Right cardiac atrium (tissue), 5 donors: ENCODE results near the gene SDK2. TPM values are rescaled to one million over a fixed set of nuclear protein-coding genes. Genes with fewer than 3 reads are reported as not detected.

ENCODE experiments used
- ATAC-seq, 2 donors: fragments of 200-7000 bp; cut with Tn5 transposase; one replicate each; pipeline versions ENCODE4 v1.8.0 to v1.9.1; 2020; ENCODE audit warnings: moderate library complexity in 2 of 2, mild to moderate bottlenecking in 1 of 2
- DNase-seq, 3 donors: peaks; one replicate each; pipeline ENCODE4 v3.0.0-alpha.2; 2020
- H3K27ac ChIP-seq: one replicate; pipeline ENCODE4 v1.5.1; 2013; ENCODE audit warnings: mild to moderate bottlenecking, low read length, control low read depth, moderate library complexity
- H3K27me3 ChIP-seq: one replicate; pipeline ENCODE4 v1.6.1; 2013; ENCODE audit not compliant: control insufficient read depth, insufficient read depth
- H3K4me1 ChIP-seq: one replicate; pipeline ENCODE4 v1.6.1; 2013; ENCODE audit warnings: low read length; ENCODE audit not compliant: control insufficient read depth, insufficient read depth
- H3K4me3 ChIP-seq: one replicate; pipeline ENCODE4 v1.5.1; 2013; ENCODE audit warnings: low read length, control low read depth
- H3K9me3 ChIP-seq: one replicate; pipeline ENCODE4 v1.6.1; 2013; ENCODE audit warnings: low read length; ENCODE audit not compliant: control insufficient read depth
- WGBS: extraction: QIAGEN DNeasy Blood & Tissue Kit; methylation state at CpG from one replicate; pipeline ENCODE4 v1.1.7; 2013; 5-methylcytosine and 5-hydroxymethylcytosine counted together
- intact Hi-C, 4 donors: fragments of 100-400 bp; cut with DNase I; formaldehyde crosslinking; loops; one replicate each; pipeline versions ENCODE4 v1.11.0 to v1.14.0; 2022 to 2023
- polyA plus RNA-seq: library from polyadenylated mRNA; stranded (reverse); fragments of 200-250 nt; gene quantifications from one replicate; pipeline ENCODE4 v1.2.3, GENCODE V29; 2013
- total RNA-seq, 4 donors: library from RNA; stranded (reverse); fragmentation: NEBNext Ultra II Directional; extraction: Animal tissue kit (Norgen Biotek cat#: 25700); gene quantifications; one replicate each; pipeline ENCODE4 v1.2.1, GENCODE V29; 2021
- donor health status: healthy with polysubstance abuse.
- donor health status: DM: no; HTN: yes; CAD: no.
- donor health status: DM: no; HTN: no; CAD: no.
- donor health status: DM: no; HTN: yes; CAD: no; lungs with severe emphysema.
- donor health status: DM: yes; HTN: yes; CAD: no.

Gene SDK2
- total and polyA plus RNA-seq, 5 donors, result 0.77 to 4.4 (median 2.0) TPM

DNA sequence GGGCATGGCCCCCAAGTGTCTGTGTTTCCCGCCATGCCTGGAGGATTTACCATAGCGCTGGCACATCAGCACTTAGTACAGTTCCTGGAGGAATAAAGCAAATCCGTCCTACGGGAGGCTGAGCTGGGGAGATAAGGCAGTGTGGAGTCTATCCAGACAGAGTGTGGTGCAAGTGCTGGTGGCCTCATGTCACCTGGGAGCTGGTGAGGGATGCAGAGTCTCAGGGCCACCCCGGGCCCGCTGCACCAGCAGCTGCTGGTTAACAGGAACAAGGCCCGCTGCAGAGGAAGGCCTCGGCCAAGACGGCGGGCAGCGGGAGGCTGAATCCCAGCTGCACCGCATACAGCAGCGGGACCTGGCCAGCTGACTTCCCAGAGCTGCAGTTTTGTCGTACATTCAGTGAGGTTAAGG, 275.1 kb downstream of the SDK2 start:
- DNase-seq, result peak; percentile 50 to 81 (median 77)
- Histone ChIP-seq H3K27me3 (no peaks in the 10 kb centered on the region), H3K4me3 (no peak overlapping the region), H3K9me3 (no peaks in the 10 kb centered on the region), H3K27ac (no peak overlapping the region), H3K4me1 (no peaks in the 10 kb centered on the region)
- intact Hi-C loops, result loop anchor here (1.0 to 10.0 kb wide), 5 partner anchors 54 to 114 kb away; partner anchors contain the start of gene CDC42EP4 (in 3 of the 4)
- WGBS, result 51% methylated on average over 14 of the region's 14 CpGs
- peak; percentile 48 to 68 for ATAC-seq

DNA sequence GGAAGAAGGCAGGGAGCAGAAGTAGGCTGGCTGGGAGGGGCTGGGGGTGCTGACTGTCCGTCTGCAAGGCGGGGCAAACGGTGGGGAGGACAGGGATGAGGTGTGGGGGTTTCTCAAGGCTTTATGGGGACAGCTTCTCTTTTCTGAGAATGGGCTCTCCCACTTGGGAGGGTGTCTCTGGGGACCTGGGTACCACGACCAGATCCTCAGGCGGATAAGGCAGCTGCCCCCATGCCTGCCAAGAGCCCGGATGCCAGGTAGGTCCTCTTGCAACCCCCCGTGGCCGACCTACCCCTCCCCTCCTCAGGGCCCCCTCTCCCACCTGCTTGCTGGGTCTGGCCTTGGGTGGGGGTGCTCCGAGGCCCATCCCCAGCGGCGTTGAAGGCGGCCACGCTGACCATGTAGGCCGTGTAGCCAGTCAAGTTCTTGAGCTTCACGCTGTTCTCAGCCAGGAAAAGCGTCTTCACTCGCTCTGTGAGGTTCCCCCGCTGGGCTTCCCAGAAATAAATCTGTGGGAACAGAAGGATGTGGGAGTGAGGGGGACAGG, 276.1 kb downstream of the SDK2 start:
- 91% methylated on average over 18 of the region's 18 CpGs for WGBS
- no peak overlapping the region for H3K4me3 ChIP-seq
- no peak overlapping the region for H3K27ac ChIP-seq
- DNase-seq (peak in 1 of 3 donors; percentile 50), ATAC-seq (no peak)
- H3K9me3 ChIP-seq, result no peaks in the 10 kb centered on the region
- no peaks in the 10 kb centered on the region for H3K27me3 ChIP-seq
- no peaks in the 10 kb centered on the region for H3K4me1 ChIP-seq
- intact Hi-C loops, result loop anchor here (2.0 to 10.0 kb wide), 4 partner anchors 53 to 113 kb away; partner anchors contain the start of gene CDC42EP4 (in 3 of the 4)

DNA sequence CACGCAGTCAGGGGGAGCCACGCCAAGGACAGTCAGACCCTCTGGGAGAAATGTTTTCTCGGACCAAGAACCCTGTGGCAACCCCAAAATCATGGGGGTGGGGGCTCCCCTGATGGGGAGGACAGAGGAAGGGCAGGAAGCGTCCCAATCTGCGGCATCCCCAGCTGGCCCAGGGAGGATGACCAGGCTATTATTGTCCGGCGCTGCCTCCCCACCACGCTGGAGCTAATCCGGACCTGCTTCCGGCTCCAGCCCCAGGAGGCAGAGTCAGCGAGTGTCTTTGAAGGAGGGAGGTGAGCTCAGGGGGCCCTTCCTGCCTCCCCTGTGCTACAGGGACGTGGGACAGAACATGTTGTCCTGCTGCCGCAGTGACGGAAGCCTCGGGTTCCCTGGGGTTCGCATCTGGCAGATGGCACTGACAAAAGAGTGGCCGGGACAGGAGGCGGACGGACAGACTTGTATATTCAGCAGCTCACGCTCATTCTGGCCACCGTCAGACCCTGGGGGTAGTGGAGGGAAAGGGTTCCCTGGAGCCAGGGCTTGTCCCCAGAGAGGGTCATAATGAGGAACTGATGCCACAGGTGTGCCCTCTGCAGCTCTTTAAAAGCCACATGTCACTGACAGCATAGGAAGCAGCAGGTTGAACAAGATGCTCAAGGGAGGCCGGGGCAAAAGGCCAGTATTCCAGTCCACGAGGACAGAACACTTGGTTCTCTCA, 278.2 kb downstream of the SDK2 start:
- 47% methylated on average over 23 of the region's 23 CpGs for WGBS
- Histone ChIP-seq H3K4me3 (no peak overlapping the region), H3K27me3 (no peaks in the 10 kb centered on the region), H3K27ac (peak overlapping the region; percentile 43), H3K9me3 (no peaks in the 10 kb centered on the region), H3K4me1 (no peaks in the 10 kb centered on the region)
- DNase-seq, result peak in 2 of 3 donors; percentile 64 to 79
- intact Hi-C loops, result loop anchor here (5.0 to 10.0 kb wide), 3 partner anchors 51 to 59 kb away; partner anchors contain the start of gene CDC42EP4 (in 3 of the 4)
- peak; percentile 57 to 69 for ATAC-seq

DNA sequence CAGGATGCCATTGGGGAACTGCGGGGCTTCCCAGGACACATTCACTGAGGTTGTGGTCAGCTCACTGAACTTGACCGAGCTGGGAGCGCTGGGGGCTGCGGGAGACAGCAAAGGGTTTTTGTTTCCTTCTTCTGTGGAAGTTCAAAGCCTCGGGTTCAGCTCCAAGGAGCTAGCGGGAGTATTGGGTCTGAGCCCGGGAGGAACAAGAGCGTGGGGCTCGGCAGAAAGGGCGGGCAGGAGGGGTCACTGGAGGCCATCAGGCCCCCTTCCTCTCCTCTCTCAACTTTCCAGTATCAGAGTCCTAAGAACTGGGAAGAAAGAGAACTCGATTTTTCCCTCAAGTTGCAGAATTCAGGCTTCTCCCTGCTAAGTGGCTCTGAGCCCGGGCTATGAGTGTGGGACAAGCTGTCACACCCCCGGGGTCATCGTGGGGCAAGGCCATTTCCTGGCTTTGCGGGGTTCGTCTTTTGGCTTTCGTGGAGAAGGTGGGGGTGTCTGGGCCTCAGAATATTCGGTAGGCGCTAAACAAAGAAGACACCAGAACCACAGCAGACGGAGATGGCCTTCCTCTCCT, 278.9 kb downstream of the SDK2 start:
- intact Hi-C loops, result loop anchor here (5.0 to 10.0 kb wide), 3 partner anchors 51 to 58 kb away; partner anchors contain the start of gene CDC42EP4 (in 3 of the 4)

DNA sequence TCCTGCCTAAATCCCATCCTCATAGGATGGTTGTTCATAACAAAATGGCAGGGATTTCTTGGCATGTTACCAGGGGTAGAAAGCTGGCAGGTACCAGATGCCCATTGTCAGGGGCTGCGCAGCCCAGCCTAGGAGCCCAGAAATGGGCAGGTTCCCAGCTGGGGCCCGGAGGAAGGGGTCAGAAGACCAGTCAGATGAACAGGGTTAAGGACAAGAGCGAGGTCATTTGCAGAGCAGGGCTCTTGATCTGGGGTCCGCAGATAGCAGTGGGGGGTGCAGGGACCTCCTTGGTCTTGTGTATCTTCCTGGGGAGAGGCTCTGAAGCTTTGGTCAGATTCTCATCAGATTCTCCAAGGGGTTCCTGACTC, 280.1 kb downstream of the SDK2 start:
- no peak overlapping the region for H3K4me3 ChIP-seq
- intact Hi-C loops, result loop anchor here in 2 of 4 donors (10.0 kb wide), 1 partner anchor 49 kb away; the partner anchor contains the start of gene CDC42EP4 (in 2 of the 2)
- no peak overlapping the region for H3K27ac ChIP-seq
- DNase-seq (peak in 1 of 3 donors; percentile 42), ATAC-seq (no peak)
- WGBS, result 95% methylated on average over 4 of the region's 4 CpGs
- no peaks in the 10 kb centered on the region for H3K27me3 ChIP-seq
- H3K4me1 ChIP-seq, result no peaks in the 10 kb centered on the region
- H3K9me3 ChIP-seq, result no peaks in the 10 kb centered on the region

More for the DNA sequence above, 278.9 kb downstream of the SDK2 start:
- no peaks in the 10 kb centered on the region for H3K4me1 ChIP-seq
- 37% methylated on average over 20 of the region's 20 CpGs for WGBS
- no peaks in the 10 kb centered on the region for H3K9me3 ChIP-seq
- H3K27ac ChIP-seq, result peak overlapping the region; percentile 43
- ATAC-seq (peak in 1 of 2 donors; percentile 5), DNase-seq (peak in 2 of 3 donors; percentile 75 to 82)
- H3K27me3 ChIP-seq, result no peaks in the 10 kb centered on the region
- no peak overlapping the region for H3K4me3 ChIP-seq

DNA sequence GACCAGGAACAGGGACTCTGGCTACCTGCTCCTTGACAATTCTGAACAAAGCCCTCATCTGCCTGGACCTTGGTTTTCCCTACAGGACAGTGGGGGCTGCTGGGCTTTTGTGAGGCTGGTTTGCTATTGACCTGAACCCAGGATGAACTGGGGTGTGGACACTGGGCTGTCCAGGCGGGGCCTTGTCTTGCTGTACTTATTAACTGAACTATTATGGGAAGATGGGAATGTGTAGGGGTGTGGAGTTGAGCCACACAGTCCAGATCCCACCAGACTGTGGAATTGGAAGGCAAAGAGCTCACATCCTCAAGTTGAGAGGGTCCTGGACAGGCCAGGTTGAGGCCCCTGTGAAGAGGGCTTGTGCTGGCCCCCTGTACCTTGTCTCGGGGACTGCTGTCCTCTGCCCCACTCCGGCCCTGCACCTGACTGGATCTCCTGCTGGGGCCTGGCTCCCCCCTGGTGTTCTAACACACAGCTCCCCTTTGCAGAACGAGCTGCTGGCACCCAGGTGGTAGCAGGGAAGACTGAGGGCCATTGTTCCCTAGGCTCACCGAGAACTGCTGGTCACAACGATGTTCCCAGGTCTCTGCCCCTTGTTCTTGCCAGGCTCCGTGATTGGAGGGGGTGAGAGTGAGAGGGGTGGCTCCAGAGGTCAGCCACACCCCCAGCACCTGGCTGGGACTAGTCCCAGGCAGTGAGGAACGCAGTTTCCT, 280.6 kb downstream of the SDK2 start:
- Histone ChIP-seq H3K27ac (no peak overlapping the region), H3K4me1 (no peaks in the 10 kb centered on the region), H3K4me3 (no peak overlapping the region), H3K27me3 (no peaks in the 10 kb centered on the region), H3K9me3 (no peaks in the 10 kb centered on the region)
- ATAC-seq (no peak), DNase-seq (peak in 1 of 3 donors; percentile 29)
- intact Hi-C loops, result loop anchor here in 2 of 4 donors (10.0 kb wide), 1 partner anchor 49 kb away; the partner anchor contains the start of gene CDC42EP4 (in 2 of the 2)
- WGBS, result 81% methylated on average over 8 of the region's 8 CpGs

DNA sequence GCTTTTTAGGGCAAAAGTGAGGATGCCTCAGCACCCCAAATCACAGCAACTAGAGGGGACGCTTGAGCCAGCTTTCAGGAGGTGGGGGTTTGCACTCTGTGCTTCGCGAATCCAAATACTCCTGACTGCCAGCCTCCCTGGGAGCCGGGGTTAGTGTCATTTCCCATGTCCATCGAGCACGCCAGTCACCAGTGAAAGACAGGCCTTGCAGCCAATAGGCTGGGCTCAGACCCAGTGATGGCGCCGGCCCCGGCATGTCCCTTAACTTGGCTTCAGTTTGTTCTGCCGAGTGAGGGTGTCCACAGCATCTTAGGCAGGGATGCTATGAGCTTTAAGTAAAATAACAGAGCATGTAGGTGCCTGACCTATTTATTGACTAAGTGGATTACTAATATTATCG, 281.5 kb downstream of the SDK2 start:
- Histone ChIP-seq H3K9me3 (no peaks in the 10 kb centered on the region), H3K27me3 (no peaks in the 10 kb centered on the region), H3K27ac (no peak overlapping the region), H3K4me1 (no peaks in the 10 kb centered on the region), H3K4me3 (no peak overlapping the region)
- DNase-seq (peak in 2 of 3 donors; percentile 38 to 46), ATAC-seq (no peak)
- intact Hi-C loops, result loop anchor here in 2 of 4 donors (10.0 kb wide), 1 partner anchor 48 kb away; the partner anchor contains the start of gene CDC42EP4 (in 2 of the 2)
- WGBS, result 89% methylated on average over 11 of the region's 11 CpGs

DNA sequence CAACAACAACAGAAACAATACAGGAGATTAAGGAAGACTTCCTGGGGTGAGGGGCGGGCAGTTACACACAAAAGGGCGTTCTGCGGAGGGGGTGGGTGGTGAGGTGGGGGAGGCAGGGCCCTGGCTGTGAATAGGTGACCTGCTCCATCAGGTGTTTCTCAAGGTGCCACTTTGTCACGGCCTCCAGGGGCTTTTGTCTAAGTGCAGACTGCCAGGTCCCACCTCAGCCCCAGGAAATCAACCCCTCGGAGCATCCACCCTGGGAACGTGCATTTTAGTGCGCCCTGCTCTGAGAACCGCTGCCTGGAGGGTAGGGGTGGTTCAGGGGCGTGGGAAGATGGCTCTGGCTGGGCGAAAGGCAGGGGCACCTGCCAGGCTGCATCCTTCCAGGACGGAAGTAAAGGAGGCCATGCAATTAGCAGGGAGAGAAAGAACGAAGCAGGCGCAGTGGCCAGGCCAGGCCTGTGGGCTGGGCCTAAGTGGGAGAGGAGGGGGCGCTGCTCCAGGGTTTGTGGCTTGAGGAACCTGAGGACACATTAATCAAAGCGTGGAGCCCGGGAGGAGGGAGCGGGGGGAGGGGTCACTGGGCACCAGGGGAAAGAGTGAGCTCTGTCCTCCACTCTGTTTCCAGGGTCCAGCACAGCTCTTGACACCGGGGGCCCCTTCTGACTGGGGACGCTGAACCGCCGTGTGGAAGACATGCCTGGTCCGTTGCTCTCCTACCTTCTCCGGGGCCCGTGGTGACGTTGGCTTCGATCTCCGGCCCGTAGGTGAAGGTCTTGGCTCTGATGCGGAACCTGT, 283.1 kb downstream of the SDK2 start:
- Histone ChIP-seq H3K4me3 (no peak overlapping the region), H3K9me3 (no peaks in the 10 kb centered on the region), H3K27ac (no peak overlapping the region), H3K4me1 (peaks cover 4% of the 10 kb centered on the region), H3K27me3 (no peaks in the 10 kb centered on the region)
- intact Hi-C loops, result loop anchor here in 2 of 4 donors (10.0 kb wide), 1 partner anchor 46 kb away; the partner anchor contains the start of gene CDC42EP4 (in 2 of the 2)
- no peak for ATAC-seq
- WGBS, result 78% methylated on average over 29 of the region's 29 CpGs
- DNase-seq, result peak in 2 of 3 donors; percentile 23 to 53

DNA sequence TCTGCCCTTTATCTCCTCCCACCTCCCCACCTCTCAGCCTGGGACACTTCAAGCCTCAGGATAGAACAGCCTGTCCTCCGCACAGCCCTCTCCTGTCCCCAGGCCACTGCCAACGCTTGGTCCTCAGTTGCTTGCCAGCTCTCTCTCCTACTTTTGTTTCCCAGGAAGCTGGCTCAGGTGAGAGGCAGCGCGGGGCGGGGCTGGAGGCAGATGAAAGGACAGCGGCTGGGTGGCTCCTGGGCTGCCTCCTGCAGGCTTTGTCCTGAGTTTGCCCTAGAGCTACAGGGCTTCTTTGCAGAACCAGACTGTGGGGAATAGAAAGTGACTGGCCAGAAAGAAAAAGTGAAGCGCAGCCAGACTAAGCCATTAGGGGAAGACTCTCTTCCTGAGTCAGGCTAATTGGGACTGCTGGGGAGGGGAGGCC, 284.2 kb downstream of the SDK2 start:
- peaks cover 7% of the 10 kb centered on the region for H3K4me1 ChIP-seq
- 63% methylated on average over 7 of the region's 7 CpGs for WGBS
- DNase-seq, result peak in 2 of 3 donors; percentile 53 to 65
- H3K27ac ChIP-seq, result no peak overlapping the region
- H3K4me3 ChIP-seq, result no peak overlapping the region
- intact Hi-C loops, result loop anchor here in 2 of 4 donors (10.0 kb wide), 1 partner anchor 45 kb away; the partner anchor contains the start of gene CDC42EP4 (in 2 of the 2)
- no peaks in the 10 kb centered on the region for H3K9me3 ChIP-seq
- ATAC-seq, result peak; percentile 20 to 51
- no peaks in the 10 kb centered on the region for H3K27me3 ChIP-seq

DNA sequence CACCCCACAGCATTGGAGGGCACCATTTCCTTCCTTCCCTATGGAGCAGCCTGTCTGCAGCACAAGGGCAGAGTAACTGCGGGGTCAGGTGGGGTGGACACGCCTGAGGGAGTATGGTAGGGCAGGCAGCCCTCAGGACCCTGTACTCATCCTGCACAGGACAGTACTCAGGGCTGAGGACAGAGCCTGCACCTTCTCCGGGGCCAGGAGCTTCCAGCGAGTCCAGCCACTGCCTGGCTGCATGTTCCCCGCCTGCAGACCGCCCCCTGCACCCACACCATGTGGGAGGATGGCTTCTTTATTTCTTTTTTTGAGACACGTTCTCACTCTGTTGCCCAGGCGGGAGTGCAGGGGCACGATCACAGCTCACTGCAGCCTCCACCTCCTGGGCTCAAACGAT, 284.9 kb downstream of the SDK2 start:
- intact Hi-C loops, result no loop called here
- H3K4me3 ChIP-seq, result no peak overlapping the region
- 83% methylated on average over 10 of the region's 10 CpGs for WGBS
- ATAC-seq (no peak), DNase-seq (peak in 2 of 3 donors; percentile 19 to 22)
- no peaks in the 10 kb centered on the region for H3K27me3 ChIP-seq
- H3K27ac ChIP-seq, result no peak overlapping the region
- H3K4me1 ChIP-seq, result peaks cover 7% of the 10 kb centered on the region
- no peaks in the 10 kb centered on the region for H3K9me3 ChIP-seq
